Epithelial cell of proximal tubule (primary cell): ENCODE results near the gene SLC4A8. TPM values are rescaled to one million over a fixed set of nuclear protein-coding genes. Genes with fewer than 3 reads are reported as not detected.
A peak's percentile ranks its signal among the peaks of the same experiment; 100 is the strongest.

Source experiments
- DNase-seq: peaks from one replicate; pipeline ENCODE4 v3.0.0-alpha.2; 2011; ENCODE audit warnings: low read depth
- H3K4me3 ChIP-seq: 2 replicates; pipeline ENCODE4 v1.5.1; 2011; ENCODE audit warnings: low read depth, mild to moderate bottlenecking, low read length
- total RNA-seq: library from RNA; depleted of rRNA; stranded (reverse); fragments of >200 nt; gene quantifications from 2 replicates; pipeline ENCODE4 v1.2.3, GENCODE V29; 2015
- TF ChIP-seq, protein P1 (sequence below): conservative IDR thresholded peaks from 2 replicates; pipeline ENCODE4 v1.5.1; 2012; ENCODE audit warnings: low read depth, mild to moderate bottlenecking, low read length

SLC4A8 gene
- total RNA-seq, 1 donor from 2014 or later, result 0.86 TPM

DNA sequence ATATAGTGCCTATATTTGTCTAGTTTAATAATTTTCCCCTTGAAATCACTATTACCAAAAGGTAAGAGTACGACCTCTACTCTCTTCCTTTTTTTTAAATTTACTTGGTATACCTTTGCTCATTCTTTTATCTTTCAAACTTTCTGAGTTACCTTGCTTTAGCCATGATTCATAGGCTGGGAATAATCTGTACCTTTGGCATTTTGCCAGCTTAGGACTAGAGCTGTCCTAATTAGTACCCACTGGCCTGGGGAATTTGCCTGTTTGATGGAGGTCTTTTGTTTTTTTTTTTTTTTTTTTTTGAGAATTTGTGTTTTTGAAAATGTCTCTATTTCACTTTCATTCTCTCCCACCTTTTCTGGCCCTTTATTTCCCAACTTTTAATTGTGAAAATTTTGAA, 8.7 kb upstream of the SLC4A8 start:
- no peak for DNase-seq
- TF ChIP-seq, protein P1, sequence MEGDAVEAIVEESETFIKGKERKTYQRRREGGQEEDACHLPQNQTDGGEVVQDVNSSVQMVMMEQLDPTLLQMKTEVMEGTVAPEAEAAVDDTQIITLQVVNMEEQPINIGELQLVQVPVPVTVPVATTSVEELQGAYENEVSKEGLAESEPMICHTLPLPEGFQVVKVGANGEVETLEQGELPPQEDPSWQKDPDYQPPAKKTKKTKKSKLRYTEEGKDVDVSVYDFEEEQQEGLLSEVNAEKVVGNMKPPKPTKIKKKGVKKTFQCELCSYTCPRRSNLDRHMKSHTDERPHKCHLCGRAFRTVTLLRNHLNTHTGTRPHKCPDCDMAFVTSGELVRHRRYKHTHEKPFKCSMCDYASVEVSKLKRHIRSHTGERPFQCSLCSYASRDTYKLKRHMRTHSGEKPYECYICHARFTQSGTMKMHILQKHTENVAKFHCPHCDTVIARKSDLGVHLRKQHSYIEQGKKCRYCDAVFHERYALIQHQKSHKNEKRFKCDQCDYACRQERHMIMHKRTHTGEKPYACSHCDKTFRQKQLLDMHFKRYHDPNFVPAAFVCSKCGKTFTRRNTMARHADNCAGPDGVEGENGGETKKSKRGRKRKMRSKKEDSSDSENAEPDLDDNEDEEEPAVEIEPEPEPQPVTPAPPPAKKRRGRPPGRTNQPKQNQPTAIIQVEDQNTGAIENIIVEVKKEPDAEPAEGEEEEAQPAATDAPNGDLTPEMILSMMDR, result no peak
- no peak overlapping the region for H3K4me3 ChIP-seq

DNA sequence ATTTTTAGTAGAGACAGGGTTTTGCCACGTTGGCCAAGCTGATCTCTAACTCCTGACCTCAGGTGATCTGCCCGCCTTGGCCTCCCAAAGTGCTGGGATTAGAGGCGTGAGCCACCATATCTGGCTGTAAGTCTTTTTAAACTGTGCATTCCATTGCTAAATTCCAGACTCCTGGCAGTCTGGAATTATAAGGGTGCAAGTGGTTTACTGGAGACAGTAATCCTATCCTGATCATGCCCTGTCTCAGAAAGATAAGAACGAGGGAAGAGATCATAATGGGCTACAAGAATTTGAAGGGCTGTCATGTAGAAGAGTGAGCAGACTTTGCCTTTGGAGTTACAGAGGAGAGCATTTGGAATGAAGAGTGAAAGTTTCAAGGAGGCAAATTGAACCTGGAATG, 6.8 kb upstream of the SLC4A8 start:
- H3K4me3 ChIP-seq, result no peak overlapping the region
- DNase-seq, result no peak

DNA sequence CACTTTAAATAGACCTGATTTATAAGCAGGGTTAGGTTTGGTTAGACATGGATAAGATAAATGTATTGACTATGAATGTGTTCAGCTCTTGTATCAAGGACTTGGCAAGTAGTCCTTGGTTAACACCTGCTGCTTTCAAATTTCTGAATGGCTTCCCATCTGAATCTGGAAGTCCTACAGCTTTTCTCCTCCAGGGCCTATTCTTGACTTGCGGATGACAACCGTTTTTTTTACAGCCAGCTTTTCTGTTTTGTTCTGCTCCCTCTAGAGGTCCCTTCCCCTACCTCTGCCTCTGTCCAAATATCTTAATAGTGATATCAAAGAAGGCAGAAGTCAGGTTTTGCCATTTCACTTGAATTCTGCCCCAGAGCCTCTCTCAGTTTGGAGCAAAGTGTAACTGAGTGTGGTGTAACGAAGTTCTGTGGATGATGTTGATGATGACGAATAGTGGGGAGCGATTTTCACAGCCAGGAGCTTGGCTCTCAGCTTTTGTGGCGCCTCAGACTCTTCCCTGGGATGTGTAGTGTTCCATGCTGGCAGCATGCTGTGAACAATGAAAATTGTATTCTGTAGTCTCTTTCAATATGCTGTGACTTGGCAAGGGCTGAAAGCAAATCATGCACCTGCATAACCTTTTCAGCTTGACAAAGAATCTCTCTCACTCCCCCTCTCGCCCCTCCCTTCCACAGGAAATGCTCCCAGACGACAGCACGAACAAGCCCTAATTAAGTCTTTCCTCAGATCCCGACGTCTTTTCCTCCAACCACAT, 5.0 kb upstream of the SLC4A8 start:
- DNase-seq, result no peak
- no peak overlapping the region for H3K4me3 ChIP-seq
- TF ChIP-seq, protein P1, result no peak

More for the DNA sequence above, 6.8 kb upstream of the SLC4A8 start:
- TF ChIP-seq, protein P1, result no peak

DNA sequence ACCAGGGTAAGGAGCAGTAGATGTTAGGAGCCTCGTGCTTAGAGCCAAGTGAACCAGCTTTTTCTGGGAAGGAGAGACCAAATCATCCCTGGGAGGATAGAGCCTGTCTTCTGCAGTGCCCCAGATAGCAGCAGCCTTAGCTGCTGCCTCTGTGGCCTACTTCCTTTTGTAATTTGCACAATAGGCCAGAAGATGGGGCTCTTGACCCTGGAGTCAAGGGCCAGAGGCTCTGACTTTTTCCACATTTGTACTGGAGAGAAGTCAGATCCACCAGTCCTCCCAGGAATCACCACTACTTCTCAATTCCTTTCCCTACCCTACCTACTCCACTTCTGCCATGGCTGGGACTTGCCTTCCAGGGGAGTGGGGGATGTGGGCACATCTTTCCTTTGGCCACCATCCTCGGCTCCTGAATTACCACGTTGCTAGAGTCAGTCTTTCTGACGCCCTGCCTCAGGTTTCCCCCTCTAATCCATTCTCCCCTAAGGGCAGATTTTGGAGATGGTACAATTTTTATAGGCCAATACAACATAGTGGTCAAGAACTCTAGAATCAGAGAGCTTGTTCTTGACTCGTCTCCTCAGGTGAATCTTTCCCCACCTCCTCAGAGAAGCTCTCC, 3.3 kb upstream of the SLC4A8 start:
- no peak for DNase-seq
- TF ChIP-seq, protein P1, result peak; percentile 82
- H3K4me3 ChIP-seq, result no peak overlapping the region

DNA sequence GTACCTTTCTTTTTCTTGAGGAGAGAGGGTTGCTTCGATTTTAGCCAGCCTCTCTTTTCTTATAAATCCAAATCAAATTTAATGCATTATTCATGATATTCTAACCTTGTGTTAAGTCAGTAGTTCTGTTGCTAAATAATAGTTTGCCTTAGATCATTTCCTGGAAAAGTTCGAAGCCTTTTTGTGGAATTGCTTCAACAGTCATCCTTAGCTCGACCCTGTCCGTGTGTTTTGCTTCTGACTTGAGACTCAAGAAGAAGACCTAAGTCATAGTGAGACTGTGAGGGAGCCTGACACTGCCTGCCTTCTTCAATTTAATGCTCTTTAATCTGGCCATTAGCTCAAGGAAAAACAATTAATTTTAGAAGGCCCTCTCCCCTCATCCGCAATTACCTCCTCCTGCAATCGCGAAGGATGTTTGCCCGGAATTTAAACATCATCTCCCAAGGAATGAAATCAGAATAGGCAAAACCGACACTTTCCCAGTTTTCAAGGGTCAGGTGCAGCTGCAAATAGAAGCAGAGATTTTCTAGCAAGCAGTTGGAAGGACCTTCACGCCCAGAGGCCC, 453 bp upstream of the SLC4A8 start:
- H3K4me3 ChIP-seq, result peak overlapping the region; percentile 61
- TF ChIP-seq, protein P1, result no peak
- no peak for DNase-seq

DNA sequence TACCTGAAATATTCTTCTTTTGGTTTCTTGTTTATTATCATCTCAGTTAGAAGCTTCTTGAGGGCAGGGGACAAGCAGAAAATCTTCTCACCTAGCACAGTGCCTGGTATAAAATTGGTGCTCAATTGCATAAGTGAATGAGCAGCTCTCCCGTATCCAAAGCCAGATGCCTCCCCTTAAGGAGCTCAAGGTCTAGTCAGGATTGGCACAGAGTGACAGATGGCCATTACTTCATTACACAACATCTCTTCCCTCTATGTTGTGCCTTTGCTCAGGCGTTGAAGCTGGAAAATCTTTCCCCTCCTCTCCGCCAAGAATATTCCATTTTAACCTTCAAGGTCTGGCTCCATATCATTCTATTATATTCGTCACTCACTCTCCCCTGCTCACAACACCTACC, 3.6 kb downstream of the SLC4A8 start:
- TF ChIP-seq, protein P1, result no peak

More for the DNA sequence above, 3.6 kb downstream of the SLC4A8 start:
- no peak overlapping the region for H3K4me3 ChIP-seq
- DNase-seq, result no peak
